ENCODE data around the gene ELAC2.

Gene ELAC2

GRCh38 chr17:13014801-13015200 lies 3.0 kb downstream of the ELAC2 start:
- H3K36me3 ChIP-seq (ENCODE audit: low read length), result peaks cover 19% of the 10 kb centered on the region

GRCh38 chr17:13010959-13011358 lies 6.9 kb downstream of the ELAC2 start:
- Histone ChIP-seq H3F3A (ENCODE audit: insufficient read depth) (no peaks in the 10 kb centered on the region), H3K79me2 (ENCODE audit: insufficient read depth, low read length) (peaks cover 13% of the 10 kb centered on the region; the same call in 1 of the 2 replicates), H3K36me3 (ENCODE audit: low read length) (peaks cover 26% of the 10 kb centered on the region), H4K20me1 (ENCODE audit: low read depth, low read length) (no peaks in the 10 kb centered on the region; the same call in 1 of the 2 replicates), H3K9me2 (replicated peaks; ENCODE audit: insufficient read depth, low read length) (no peaks in the 10 kb centered on the region), H3K4me3 (ENCODE audit: insufficient read depth, low read length, poor library complexity, severe bottlenecking) (no peak overlapping the region), H3K9me3 (ENCODE audit: insufficient read depth, low read length) (no peaks in the 10 kb centered on the region), H3K27me3 (ENCODE audit: low read length) (no peaks in the 10 kb centered on the region), H3K4me2 (ENCODE audit: low read depth, low read length, poor library complexity, severe bottlenecking) (no peak overlapping the region), H3K27ac (ENCODE audit: low read depth, low read length) (no peak overlapping the region), H2AFZ (ENCODE audit: low read depth, low read length, severe bottlenecking) (no peak overlapping the region), H3K9ac (ENCODE audit: low read length) (no peak overlapping the region)
- TF ChIP-seq CTCF (IDR thresholded peaks at IDR 0.05; ENCODE audit: insufficient read depth, low read length, poor library complexity, severe bottlenecking), result no peak
- TF ChIP-seq EZH2phosphoT487 (conservative IDR thresholded peaks at IDR 0.05; ENCODE audit: low read length), result no peak

More at GRCh38 chr17:13014801-13015200, 3.0 kb downstream of the ELAC2 start:
- Histone ChIP-seq H3K4me3 (ENCODE audit: insufficient read depth, low read length, poor library complexity, severe bottlenecking) (no peak overlapping the region), H3K27me3 (ENCODE audit: low read length) (no peaks in the 10 kb centered on the region), H3K9me3 (ENCODE audit: insufficient read depth, low read length) (no peaks in the 10 kb centered on the region), H2AFZ (ENCODE audit: low read depth, low read length, severe bottlenecking) (no peak overlapping the region), H4K20me1 (ENCODE audit: low read depth, low read length) (no peaks in the 10 kb centered on the region; the same call in 1 of the 2 replicates), H3K79me2 (ENCODE audit: insufficient read depth, low read length) (peaks cover 29% of the 10 kb centered on the region), H3K9ac (ENCODE audit: low read length) (no peak overlapping the region), H3K9me2 (replicated peaks; ENCODE audit: insufficient read depth, low read length) (no peaks in the 10 kb centered on the region), H3F3A (ENCODE audit: insufficient read depth) (no peaks in the 10 kb centered on the region), H3K4me2 (ENCODE audit: low read depth, low read length, poor library complexity, severe bottlenecking) (no peak overlapping the region), H3K27ac (ENCODE audit: low read depth, low read length) (no peak overlapping the region)
- TF ChIP-seq EZH2phosphoT487 (conservative IDR thresholded peaks at IDR 0.05; ENCODE audit: low read length) (no peak), CTCF (IDR thresholded peaks at IDR 0.05; ENCODE audit: insufficient read depth, low read length, poor library complexity, severe bottlenecking) (no peak)

- Histone ChIP-seq H4K20me1 (ENCODE audit: low read depth, low read length) (no peaks in the 10 kb centered on the region; the same call in 1 of the 2 replicates), H2AFZ (ENCODE audit: low read depth, low read length, severe bottlenecking) (no peak overlapping the region), H3K9me2 (replicated peaks; ENCODE audit: insufficient read depth, low read length) (no peaks in the 10 kb centered on the region), H3K4me2 (ENCODE audit: low read depth, low read length, poor library complexity, severe bottlenecking) (no peak overlapping the region), H3F3A (ENCODE audit: insufficient read depth) (0 out of 2 replicates have a peak, but pooled peaks cover 3% of the 10 kb centered on the region), H3K79me2 (ENCODE audit: insufficient read depth, low read length) (peaks cover 7% of the 10 kb centered on the region; the same call in 1 of the 2 replicates), H3K9me3 (ENCODE audit: insufficient read depth, low read length) (no peaks in the 10 kb centered on the region), H3K4me3 (ENCODE audit: insufficient read depth, low read length, poor library complexity, severe bottlenecking) (no peak overlapping the region), H3K27ac (ENCODE audit: low read depth, low read length) (no peak overlapping the region), H3K27me3 (ENCODE audit: low read length) (no peaks in the 10 kb centered on the region), H3K36me3 (ENCODE audit: low read length) (peaks cover 13% of the 10 kb centered on the region; the same call in 1 of the 2 replicates), H3K9ac (ENCODE audit: low read length) (no peak overlapping the region)
- TF ChIP-seq CTCF (IDR thresholded peaks at IDR 0.05; ENCODE audit: insufficient read depth, low read length, poor library complexity, severe bottlenecking) (no peak), EZH2phosphoT487 (conservative IDR thresholded peaks at IDR 0.05; ENCODE audit: low read length) (no peak)
Observed at GRCh38 chr17:13008461-13008860, 9.4 kb downstream of the ELAC2 start.
